ENCODE measurements around the gene NDUFA9. TPM values are rescaled to one million over a fixed set of nuclear protein-coding genes. Genes with fewer than 3 reads are reported as not detected.

NDUFA9 gene
- total and polyA plus RNA-seq, 2 of the 13 experiments (the other 11 are each of a cell fraction or from before 2014, with no cell fraction given): 68.0 to 150 TPM

DNA sequence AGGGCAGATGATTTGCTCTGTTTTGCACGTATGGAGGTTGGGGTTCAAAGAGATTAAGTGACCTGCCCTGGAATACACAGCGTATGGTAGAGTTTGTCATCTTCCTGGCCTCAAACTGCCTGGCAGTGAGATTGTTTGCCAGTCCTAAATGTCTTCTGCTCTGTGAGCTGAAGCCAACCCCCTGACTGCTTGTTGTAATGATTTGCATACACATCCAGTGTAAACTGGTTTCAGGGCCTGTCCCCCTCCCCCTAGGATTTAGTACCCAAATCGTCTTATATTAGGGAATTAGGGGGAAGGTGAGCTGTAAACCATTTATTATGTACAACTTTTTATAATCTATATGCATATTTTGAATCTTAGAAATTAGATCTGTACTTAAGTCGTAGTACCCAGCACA, 38.4 kb upstream of the NDUFA9 start (continued):
- TF ChIP-seq, protein P1, sequence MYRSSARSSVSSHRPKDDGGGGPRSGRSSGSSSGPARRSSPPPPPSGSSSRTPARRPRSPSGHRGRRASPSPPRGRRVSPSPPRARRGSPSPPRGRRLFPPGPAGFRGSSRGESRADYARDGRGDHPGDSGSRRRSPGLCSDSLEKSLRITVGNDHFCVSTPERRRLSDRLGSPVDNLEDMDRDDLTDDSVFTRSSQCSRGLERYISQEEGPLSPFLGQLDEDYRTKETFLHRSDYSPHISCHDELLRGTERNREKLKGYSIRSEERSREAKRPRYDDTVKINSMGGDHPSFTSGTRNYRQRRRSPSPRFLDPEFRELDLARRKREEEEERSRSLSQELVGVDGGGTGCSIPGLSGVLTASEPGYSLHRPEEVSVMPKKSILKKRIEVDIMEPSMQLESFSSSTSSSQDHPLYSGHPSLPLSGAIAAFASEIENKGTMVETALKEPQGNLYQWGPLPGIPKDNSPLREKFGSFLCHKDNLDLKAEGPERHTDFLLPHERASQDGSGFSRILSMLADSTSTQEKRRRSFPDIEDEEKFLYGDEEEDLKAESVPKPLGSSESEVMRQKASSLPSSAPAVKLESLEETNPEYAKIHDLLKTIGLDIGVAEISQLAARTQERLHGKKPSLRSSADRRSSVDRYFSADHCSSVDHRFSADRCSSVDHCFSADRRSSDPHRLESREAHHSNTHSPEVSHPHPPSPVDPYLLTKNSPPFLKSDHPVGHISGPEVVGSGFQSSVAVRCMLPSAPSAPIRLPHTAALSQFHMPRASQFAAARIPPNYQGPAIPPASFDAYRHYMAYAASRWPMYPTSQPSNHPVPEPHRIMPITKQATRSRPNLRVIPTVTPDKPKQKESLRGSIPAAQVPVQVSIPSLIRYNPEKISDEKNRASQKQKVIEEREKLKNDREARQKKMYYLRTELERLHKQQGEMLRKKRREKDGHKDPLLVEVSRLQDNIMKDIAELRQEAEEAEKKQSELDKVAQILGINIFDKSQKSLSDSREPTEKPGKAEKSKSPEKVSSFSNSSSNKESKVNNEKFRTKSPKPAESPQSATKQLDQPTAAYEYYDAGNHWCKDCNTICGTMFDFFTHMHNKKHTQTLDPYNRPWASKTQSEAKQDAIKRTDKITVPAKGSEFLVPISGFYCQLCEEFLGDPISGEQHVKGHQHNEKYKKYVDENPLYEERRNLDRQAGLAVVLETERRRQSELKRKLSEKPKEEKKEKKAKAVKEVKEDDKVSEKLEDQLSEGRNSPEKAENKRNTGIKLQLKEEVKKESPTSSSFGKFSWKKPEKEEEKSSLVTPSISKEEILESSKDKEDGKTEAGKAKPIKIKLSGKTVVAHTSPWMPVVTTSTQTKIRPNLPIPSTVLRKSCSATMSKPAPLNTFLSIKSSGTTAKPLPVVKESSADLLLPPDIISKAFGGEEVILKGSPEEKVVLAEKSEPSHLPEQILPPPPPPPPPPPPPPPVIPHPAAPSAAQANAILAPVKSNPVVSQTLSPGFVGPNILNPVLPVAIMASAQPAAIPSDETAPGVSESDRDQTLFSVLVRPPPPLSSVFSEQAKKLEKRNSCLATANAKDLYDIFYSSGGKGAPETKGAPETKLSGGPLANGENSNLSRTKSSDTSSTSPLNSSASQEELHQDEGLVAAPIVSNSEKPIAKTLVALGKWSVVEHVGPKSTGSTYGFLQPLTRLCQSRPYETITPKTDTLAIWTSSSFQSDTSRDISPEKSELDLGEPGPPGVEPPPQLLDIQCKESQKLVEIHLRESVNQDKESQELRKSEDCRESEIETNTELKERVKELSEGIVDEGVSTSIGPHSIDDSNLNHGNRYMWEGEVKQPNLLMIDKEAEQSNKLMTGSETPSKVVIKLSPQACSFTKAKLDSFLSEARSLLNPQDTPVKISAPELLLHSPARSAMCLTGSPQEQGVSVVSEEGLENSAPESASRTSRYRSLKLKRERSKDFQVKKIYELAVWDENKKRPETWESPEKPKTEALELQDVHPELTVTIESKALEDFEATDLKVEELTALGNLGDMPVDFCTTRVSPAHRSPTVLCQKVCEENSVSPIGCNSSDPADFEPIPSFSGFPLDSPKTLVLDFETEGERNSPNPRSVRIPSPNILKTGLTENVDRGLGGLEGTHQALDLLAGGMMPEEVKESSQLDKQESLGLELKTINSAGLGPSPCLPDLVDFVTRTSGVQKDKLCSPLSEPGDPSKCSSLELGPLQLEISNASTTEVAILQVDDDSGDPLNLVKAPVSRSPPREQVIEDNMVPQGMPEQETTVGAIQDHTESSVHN (CRISPR knock-in tag; IDR thresholded peaks at IDR 0.05): no peak
- TF ChIP-seq ARNT2 (CRISPR knock-in tag; IDR thresholded peaks at IDR 0.05; ENCODE audit: low read depth): no peak
- no peak for TF ChIP-seq ZNF546 (CRISPR knock-in tag; conservative IDR thresholded peaks at IDR 0.05)
- TF ChIP-seq ZBTB33 (CRISPR knock-in tag; IDR thresholded peaks at IDR 0.05): no peak
- TF ChIP-seq, protein P2, sequence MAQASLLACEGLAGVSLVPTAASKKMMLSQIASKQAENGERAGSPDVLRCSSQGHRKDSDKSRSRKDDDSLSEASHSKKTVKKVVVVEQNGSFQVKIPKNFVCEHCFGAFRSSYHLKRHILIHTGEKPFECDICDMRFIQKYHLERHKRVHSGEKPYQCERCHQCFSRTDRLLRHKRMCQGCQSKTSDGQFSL (CRISPR knock-in tag; IDR thresholded peaks at IDR 0.05): no peak
- no peak for TF ChIP-seq ZNF749 (CRISPR knock-in tag; IDR thresholded peaks at IDR 0.05; ENCODE audit: borderline replicate concordance)
- TF ChIP-seq SRSF9 (IDR thresholded peaks at IDR 0.05; ENCODE audit: borderline replicate concordance, insufficient read depth, low read depth, low read length, poor library complexity, severe bottlenecking): no peak
- TF ChIP-seq ZNF766 (CRISPR knock-in tag; IDR thresholded peaks at IDR 0.05; ENCODE audit: borderline replicate concordance): no peak
- no peak for TF ChIP-seq ZNF24 (IDR thresholded peaks at IDR 0.05)
- TF ChIP-seq HNRNPK (IDR thresholded peaks at IDR 0.05; ENCODE audit: low read depth, low read length, poor library complexity, severe bottlenecking): no peak
